BE2C (cell line): ENCODE results near the gene SAMD11.

Experiments
- DNase-seq: peaks from one replicate; pipeline ENCODE4 v3.0.0-alpha.2; 2020
- H3K27me3 ChIP-seq: fragments of 250-450 bp; sonication (Bioruptor Pico); 2 replicates; pipeline ENCODE4 v1.5.1; 2020; ENCODE audit warnings: mild to moderate bottlenecking
- H3K36me3 ChIP-seq: fragments of 250-450 bp; sonication (Bioruptor Pico); 2 replicates; pipeline ENCODE4 v1.5.1; 2020; ENCODE audit warnings: mild to moderate bottlenecking
- H3K4me1 ChIP-seq: fragments of 250-450 bp; sonication (Bioruptor Pico); 2 replicates; pipeline ENCODE4 v1.5.1; 2020
- H3K4me3 ChIP-seq: 2 replicates; pipeline ENCODE4 v1.5.1; 2011; ENCODE audit warnings: low read depth, low read length
- H3K9me3 ChIP-seq: fragments of 250-450 bp; sonication (Bioruptor Pico); 2 replicates; pipeline ENCODE4 v1.5.1; 2020
- CTCF ChIP-seq: IDR thresholded peaks from 2 replicates; pipeline ENCODE4 v1.5.1; 2012; ENCODE audit warnings: mild to moderate bottlenecking, low read depth, low read length

SAMD11 gene

GRCh38 chr1:901108-901859, 22.4 kb upstream of the SAMD11 start:
- H3K4me1 ChIP-seq = peaks cover 13% of the 10 kb centered on the region
- peaks cover 35% of the 10 kb centered on the region for H3K27me3 ChIP-seq
- H3K9me3 ChIP-seq = no peaks in the 10 kb centered on the region
- H3K36me3 ChIP-seq = 0 out of 2 replicates have a peak, but pooled peaks cover 3% of the 10 kb centered on the region
- H3K4me3 ChIP-seq = no peak overlapping the region
- no peak for TF ChIP-seq CTCF
- DNase-seq = no peak

GRCh38 chr1:902802-903201, 20.9 kb upstream of the SAMD11 start:
- Histone ChIP-seq H3K4me3 (no peak overlapping the region), H3K9me3 (no peaks in the 10 kb centered on the region), H3K27me3 (peaks cover 26% of the 10 kb centered on the region), H3K36me3 (0 out of 2 replicates have a peak, but pooled peaks cover 3% of the 10 kb centered on the region), H3K4me1 (peaks cover 20% of the 10 kb centered on the region)
- no peak for DNase-seq
- no peak for TF ChIP-seq CTCF

GRCh38 chr1:903305-903704, 20.4 kb upstream of the SAMD11 start:
- no peak for TF ChIP-seq CTCF
- Histone ChIP-seq H3K4me3 (no peak overlapping the region), H3K4me1 (peaks cover 20% of the 10 kb centered on the region), H3K27me3 (peaks cover 21% of the 10 kb centered on the region), H3K9me3 (no peaks in the 10 kb centered on the region), H3K36me3 (0 out of 2 replicates have a peak, but pooled peaks cover 3% of the 10 kb centered on the region)
- DNase-seq = no peak

- Histone ChIP-seq H3K27me3 (peaks cover 16% of the 10 kb centered on the region), H3K4me3 (no peak overlapping the region), H3K9me3 (no peaks in the 10 kb centered on the region), H3K4me1 (peaks cover 20% of the 10 kb centered on the region), H3K36me3 (0 out of 2 replicates have a peak, but pooled peaks cover 3% of the 10 kb centered on the region)
- DNase-seq = no peak
- TF ChIP-seq CTCF = no peak
These were observed 19.9 kb upstream of the SAMD11 start for GRCh38 chr1:903721-904271.

GRCh38 chr1:904310-904950, 19.3 kb upstream of the SAMD11 start:
- Histone ChIP-seq H3K4me1 (peaks cover 20% of the 10 kb centered on the region), H3K27me3 (peaks cover 12% of the 10 kb centered on the region), H3K4me3 (no peak overlapping the region), H3K9me3 (no peaks in the 10 kb centered on the region), H3K36me3 (0 out of 2 replicates have a peak, but pooled peaks cover 3% of the 10 kb centered on the region)
- peak; percentile 54 for TF ChIP-seq CTCF
- peak; percentile 86 for DNase-seq
